ENCODE results near the gene RAB4B.
A peak's percentile ranks its signal among the peaks of the same experiment; 100 is the strongest.
"Not testable (repeated sequence)": the region's sequence is repeated elsewhere in the genome, so short reads cannot be mapped to it uniquely, and the experiment has no call there.

Gene RAB4B

GRCh38 chr19:40777937-40778705 lies at the start of gene RAB4B:
TSS of gene RAB4B (plus strand) at chr19:40778247. CDS start at chr19:40778376, 129 bp downstream.
- H3K27ac ChIP-seq = peak within 1 kb of the TSS; percentile 81 to 100
- TF ChIP-seq CTCF (IDR thresholded peaks at IDR 0.05) = no peak
- H3K4me3 ChIP-seq = peak within 1 kb of the TSS; percentile 96
- DNase-seq (ENCODE audit: low spot score) = peak; percentile 100

DNA sequence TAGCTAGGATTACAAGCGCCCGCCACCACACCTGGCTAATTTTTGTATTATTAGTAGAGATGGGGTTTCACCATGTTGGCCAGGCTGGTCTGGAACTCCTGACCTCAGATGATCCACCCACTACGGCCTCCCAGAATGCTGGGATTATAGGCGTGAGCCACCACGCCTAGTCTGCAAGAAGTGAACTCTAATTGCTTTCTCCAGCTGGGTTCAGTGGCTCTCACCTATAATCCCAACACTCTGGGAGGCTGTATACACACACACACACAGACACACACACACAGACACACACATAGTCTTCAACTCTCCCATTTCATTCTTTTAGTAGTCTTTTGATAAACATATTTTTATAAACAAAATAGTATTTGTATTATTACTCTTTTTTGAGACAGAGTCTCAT lies 48.0 kb upstream of the RAB4B start:
- H3K4me3 ChIP-seq; H3K27ac ChIP-seq; DNase-seq (ENCODE audit: low spot score): not testable (repeated sequence)

GRCh38 chr19:40732304-40732703 lies 45.7 kb upstream of the RAB4B start:
- H3K4me3 ChIP-seq; H3K27ac ChIP-seq; DNase-seq (ENCODE audit: low spot score): not testable (repeated sequence)

- no peak for DNase-seq (ENCODE audit: low spot score)
- TF ChIP-seq CTCF (IDR thresholded peaks at IDR 0.05) = no peak
- H3K27ac ChIP-seq = no peak overlapping the region
- H3K4me3 ChIP-seq = no peak overlapping the region
Measured at GRCh38 chr19:40733149-40733548, 44.9 kb upstream of the RAB4B start.

GRCh38 chr19:40735013-40735771 lies 42.9 kb upstream of the RAB4B start:
- DNase-seq (ENCODE audit: low spot score) = no peak
- Histone ChIP-seq H3K27ac (no peak overlapping the region), H3K4me3 (no peak overlapping the region)
- TF ChIP-seq CTCF (IDR thresholded peaks at IDR 0.05) = no peak

DNA sequence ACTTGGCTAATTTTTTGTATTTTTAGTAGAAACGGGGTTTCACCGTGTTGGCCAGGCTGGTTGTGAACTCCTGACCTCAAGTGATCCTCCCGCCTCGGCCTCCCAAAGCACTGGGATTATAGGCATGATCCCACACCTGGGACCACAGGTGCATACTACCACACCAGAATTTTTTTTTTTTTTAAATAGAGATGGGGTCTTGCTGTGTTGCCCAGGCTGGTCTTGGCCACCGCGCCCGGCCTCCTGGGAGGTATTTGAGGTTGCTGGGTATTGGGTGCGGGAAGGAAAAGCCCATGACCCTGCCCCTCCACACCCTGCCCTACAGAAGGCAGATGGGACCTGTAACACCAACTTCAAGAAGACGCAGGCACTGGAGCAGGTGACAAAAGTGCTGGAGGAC lies 41.4 kb upstream of the RAB4B start:
- TF ChIP-seq CTCF (IDR thresholded peaks at IDR 0.05) = no peak
- no peak overlapping the region for H3K4me3 ChIP-seq
- no peak for DNase-seq (ENCODE audit: low spot score)
- H3K27ac ChIP-seq = peak overlapping the region in 1 of 2 donors; percentile 13

DNA sequence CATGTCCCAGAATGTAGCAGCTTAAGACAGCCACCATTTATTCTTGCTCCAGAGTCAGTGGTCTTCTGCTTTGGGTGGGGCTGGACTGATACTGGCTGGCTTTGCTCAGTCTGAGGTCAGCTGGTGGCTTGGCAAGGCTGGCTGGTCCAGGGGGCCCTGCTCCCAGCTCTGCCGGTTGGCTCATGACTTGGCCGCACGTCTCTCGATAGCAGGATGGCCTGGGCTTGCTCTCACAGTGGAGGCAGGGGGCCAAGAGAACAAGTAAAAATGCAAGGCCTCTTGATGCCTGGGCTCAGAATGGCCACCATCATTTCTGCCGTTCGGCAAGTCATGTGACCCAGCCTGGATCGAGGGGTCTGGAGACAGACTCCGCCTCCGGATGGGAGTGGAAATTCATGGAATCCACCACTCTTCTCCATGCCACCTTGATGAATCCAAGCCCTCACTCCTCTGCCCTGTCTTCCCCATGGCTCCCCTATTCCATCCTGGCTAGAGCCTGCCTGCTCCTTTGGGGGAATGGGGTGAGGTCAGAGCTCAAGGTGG lies 40.9 kb upstream of the RAB4B start:
- no peak for DNase-seq (ENCODE audit: low spot score)

More for the DNA sequence above, 40.9 kb upstream of the RAB4B start:
- Histone ChIP-seq H3K4me3 (no peak overlapping the region), H3K27ac (peak overlapping the region in 1 of 2 donors; percentile 13)
- TF ChIP-seq CTCF (IDR thresholded peaks at IDR 0.05) = no peak

All from coronary artery (tissue), 2 donors.